Measurements from ENCODE around the gene COMMD4. TPM values are rescaled to one million over a fixed set of nuclear protein-coding genes. Genes with fewer than 3 reads are reported as not detected.
A peak's percentile ranks its signal among the peaks of the same experiment; 100 is the strongest.
"Not testable (repeated sequence)": the region's sequence is repeated elsewhere in the genome, so short reads cannot be mapped to it uniquely, and the experiment has no call there.

Gene COMMD4
- total RNA-seq, 1 donor from 2014 or later, result 36.4 TPM

DNA sequence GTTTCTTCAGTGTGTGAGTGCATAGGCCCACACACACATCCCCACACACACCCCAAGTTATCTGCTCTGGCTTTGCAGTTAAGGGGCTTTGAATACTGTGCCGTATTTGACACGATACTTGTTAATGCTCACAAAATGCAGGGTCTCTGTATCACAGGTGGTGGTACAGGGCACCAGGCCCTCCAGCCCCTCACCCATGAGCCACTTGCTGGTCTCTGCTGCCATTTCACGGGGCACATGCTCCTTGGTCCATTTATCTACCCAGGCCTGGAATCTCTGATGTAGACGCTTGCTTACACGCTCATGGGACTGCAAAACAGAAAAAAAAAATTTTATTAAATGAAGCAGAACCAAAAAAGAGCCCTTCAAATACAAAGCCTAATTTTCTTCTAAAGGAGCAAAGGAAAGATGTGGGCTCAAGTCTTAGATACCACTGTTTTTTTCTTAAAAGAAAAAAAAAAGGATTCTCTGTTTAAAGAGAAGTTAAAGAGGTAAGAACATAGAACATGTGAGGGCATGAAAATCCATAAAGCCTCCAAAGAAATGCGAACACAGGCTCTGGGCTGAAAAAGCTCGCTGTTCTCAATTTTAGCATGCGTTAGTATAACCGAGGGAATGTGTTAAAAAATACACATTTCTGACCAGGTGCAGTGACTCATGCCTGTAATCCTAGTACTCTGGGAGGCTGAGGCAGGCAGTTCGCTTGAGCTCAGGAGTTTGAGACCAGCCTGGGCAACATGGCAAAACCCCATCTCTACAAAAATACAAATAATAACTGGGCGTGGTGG is 36.2 kb downstream of the COMMD4 start:
- H3K27me3 Mint-ChIP-seq (ENCODE audit: insufficient read depth, low read depth), result peaks cover 2% of the 10 kb centered on the region
- peaks cover 9% of the 10 kb centered on the region for H3K4me1 ChIP-seq
- no peaks in the 10 kb centered on the region for H3K27me3 ChIP-seq
- H3K27ac Mint-ChIP-seq, result no peak overlapping the region
- H4K20me1 ChIP-seq (ENCODE audit: low read depth), result peaks cover 29% of the 10 kb centered on the region
- TF ChIP-seq, protein P1, sequence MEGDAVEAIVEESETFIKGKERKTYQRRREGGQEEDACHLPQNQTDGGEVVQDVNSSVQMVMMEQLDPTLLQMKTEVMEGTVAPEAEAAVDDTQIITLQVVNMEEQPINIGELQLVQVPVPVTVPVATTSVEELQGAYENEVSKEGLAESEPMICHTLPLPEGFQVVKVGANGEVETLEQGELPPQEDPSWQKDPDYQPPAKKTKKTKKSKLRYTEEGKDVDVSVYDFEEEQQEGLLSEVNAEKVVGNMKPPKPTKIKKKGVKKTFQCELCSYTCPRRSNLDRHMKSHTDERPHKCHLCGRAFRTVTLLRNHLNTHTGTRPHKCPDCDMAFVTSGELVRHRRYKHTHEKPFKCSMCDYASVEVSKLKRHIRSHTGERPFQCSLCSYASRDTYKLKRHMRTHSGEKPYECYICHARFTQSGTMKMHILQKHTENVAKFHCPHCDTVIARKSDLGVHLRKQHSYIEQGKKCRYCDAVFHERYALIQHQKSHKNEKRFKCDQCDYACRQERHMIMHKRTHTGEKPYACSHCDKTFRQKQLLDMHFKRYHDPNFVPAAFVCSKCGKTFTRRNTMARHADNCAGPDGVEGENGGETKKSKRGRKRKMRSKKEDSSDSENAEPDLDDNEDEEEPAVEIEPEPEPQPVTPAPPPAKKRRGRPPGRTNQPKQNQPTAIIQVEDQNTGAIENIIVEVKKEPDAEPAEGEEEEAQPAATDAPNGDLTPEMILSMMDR (IDR thresholded peaks at IDR 0.05), result no peak
- TF ChIP-seq EZH2phosphoT487 (IDR thresholded peaks at IDR 0.05), result no peak
- no peak for TF ChIP-seq EZH2 (IDR thresholded peaks at IDR 0.05)
- peaks cover 22% of the 10 kb centered on the region for H3K36me3 ChIP-seq
- H3K4me3 Mint-ChIP-seq, result no peak overlapping the region
- no peak overlapping the region for H3K4me2 ChIP-seq
- H3K9me3 ChIP-seq (ENCODE audit: low read depth), result no peaks in the 10 kb centered on the region
- H3K4me3 ChIP-seq, result no peak overlapping the region
- H3F3A ChIP-seq (ENCODE audit: low read depth), result peaks cover 38% of the 10 kb centered on the region
- peaks cover 15% of the 10 kb centered on the region for H3K4me1 Mint-ChIP-seq
- H3K9ac ChIP-seq, result no peak overlapping the region
- no peak overlapping the region for H3K27ac ChIP-seq
- H3K36me3 Mint-ChIP-seq, result peaks cover 25% of the 10 kb centered on the region
- peaks cover 24% of the 10 kb centered on the region for H3K79me2 ChIP-seq (ENCODE audit: low read depth)
- DNase-seq (ENCODE audit: low spot score), result no peak
- H2AFZ ChIP-seq (replicated peaks), result no peak overlapping the region
- no peaks in the 10 kb centered on the region for H3K9me3 Mint-ChIP-seq

DNA sequence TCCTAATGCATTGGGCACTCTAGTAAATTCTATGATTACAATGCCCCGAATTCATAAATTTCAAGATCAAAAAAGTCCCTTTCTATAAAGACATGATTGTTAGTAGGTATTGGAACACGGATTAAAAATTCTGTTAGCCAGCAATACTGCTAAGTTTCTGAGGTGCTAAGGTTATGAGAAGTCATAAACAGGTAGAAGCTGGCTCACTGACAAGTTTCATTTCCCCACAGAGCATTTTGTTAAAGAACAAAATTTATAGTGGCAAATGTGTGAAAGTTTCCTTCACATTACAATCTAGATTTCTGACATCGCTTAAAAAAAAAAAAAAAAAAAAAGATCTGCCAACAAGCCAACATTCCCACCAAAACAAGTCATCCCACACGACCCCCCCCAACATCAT is 44.9 kb downstream of the COMMD4 start:
- H3K4me2 ChIP-seq, result no peak overlapping the region
- no peaks in the 10 kb centered on the region for H3K27me3 ChIP-seq
- Mint-ChIP-seq H3K4me3 (no peak overlapping the region), H3K27me3 (ENCODE audit: insufficient read depth, low read depth) (peaks cover 2% of the 10 kb centered on the region), H3K36me3 (peaks cover 29% of the 10 kb centered on the region), H3K27ac (no peak overlapping the region), H3K9me3 (no peaks in the 10 kb centered on the region), H3K4me1 (no peaks in the 10 kb centered on the region)
- no peaks in the 10 kb centered on the region for H3K4me1 ChIP-seq
- H4K20me1 ChIP-seq (ENCODE audit: low read depth), result peaks cover 11% of the 10 kb centered on the region
- no peak overlapping the region for H3K27ac ChIP-seq
- H3K4me3 ChIP-seq, result no peak overlapping the region
- H2AFZ ChIP-seq (replicated peaks), result no peak overlapping the region
- peaks cover 5% of the 10 kb centered on the region for H3F3A ChIP-seq (ENCODE audit: low read depth)
- H3K79me2 ChIP-seq (ENCODE audit: low read depth), result peaks cover 5% of the 10 kb centered on the region
- no peak for DNase-seq (ENCODE audit: low spot score)
- H3K9me3 ChIP-seq (ENCODE audit: low read depth), result no peaks in the 10 kb centered on the region
- no peak overlapping the region for H3K9ac ChIP-seq
- peaks cover 29% of the 10 kb centered on the region for H3K36me3 ChIP-seq
- TF ChIP-seq EZH2phosphoT487 (IDR thresholded peaks at IDR 0.05), result no peak
- TF ChIP-seq, protein P1 (IDR thresholded peaks at IDR 0.05), result no peak
- no peak for TF ChIP-seq EZH2 (IDR thresholded peaks at IDR 0.05)

DNA sequence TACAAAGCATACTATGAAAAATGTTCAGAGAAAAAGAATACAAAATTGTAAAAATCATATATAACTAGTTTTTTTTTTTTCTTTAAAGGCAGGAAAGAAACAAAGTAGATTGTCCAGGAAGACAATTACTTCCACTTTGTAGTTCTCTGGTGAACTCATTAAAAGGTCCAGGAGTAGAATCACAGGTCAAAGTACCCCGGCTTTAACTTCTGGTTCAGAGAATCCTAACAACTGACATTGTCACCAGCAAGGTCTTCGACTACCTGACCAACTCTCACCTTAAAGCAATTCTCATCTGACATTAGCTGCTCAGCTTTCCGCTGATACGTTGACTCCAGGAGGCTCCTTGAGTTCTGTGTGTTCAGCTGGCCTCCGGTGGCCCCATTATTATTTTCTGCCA is 48.1 kb downstream of the COMMD4 start:
- peaks cover 30% of the 10 kb centered on the region for H3K36me3 Mint-ChIP-seq
- H3K27ac Mint-ChIP-seq; H3K27me3 Mint-ChIP-seq (ENCODE audit: insufficient read depth, low read depth): not testable (repeated sequence)

More for the DNA sequence above, 48.1 kb downstream of the COMMD4 start:
- DNase-seq (ENCODE audit: low spot score); H3K27me3 ChIP-seq; H3F3A ChIP-seq (ENCODE audit: low read depth); H3K9ac ChIP-seq; H3K4me1 Mint-ChIP-seq; H3K9me3 ChIP-seq (ENCODE audit: low read depth); H3K4me1 ChIP-seq; H3K4me3 Mint-ChIP-seq; H3K79me2 ChIP-seq (ENCODE audit: low read depth); H3K9me3 Mint-ChIP-seq; H3K27ac ChIP-seq; H3K4me3 ChIP-seq; H3K4me2 ChIP-seq; H2AFZ ChIP-seq (replicated peaks): not testable (repeated sequence)
- H4K20me1 ChIP-seq (ENCODE audit: low read depth), result peaks cover 17% of the 10 kb centered on the region
- peaks cover 22% of the 10 kb centered on the region for H3K36me3 ChIP-seq

MicroRNAs within 50 kb of the gene (microRNA counts, 767-probe panel; counts per million panel counts)
- 460 counts per million, percentile 90 among the panel's probes with 10 or more counts for microRNA hsa-miR-631

Small RNAs within 50 kb of the gene (microRNA-seq; reads per million reads assigned to microRNA genes)
- gene MIR631, result not detected

Small RNAs within 50 kb of the gene (small RNA-seq; reads per million reads assigned to genes)
- gene RN7SL327P, result not detected

Other genes starting within 250 kb of the COMMD4 start
- 1.2 and 7.1 TPM in 2 replicates for gene C15orf39, start 134.2 kb upstream of the COMMD4 start, total RNA-seq (ENCODE audit: low replicate concordance)
- gene GOLGA6C, start 77.7 kb upstream of the COMMD4 start, total RNA-seq (ENCODE audit: low replicate concordance), result not detected in 2 replicates
- gene GOLGA6D, start 53.2 kb upstream of the COMMD4 start, total RNA-seq (ENCODE audit: low replicate concordance), result not detected in 2 replicates
- 11.2 and 30.1 TPM in 2 replicates for gene NEIL1, start 11.0 kb downstream of the COMMD4 start, total RNA-seq (ENCODE audit: low replicate concordance)
- 76.8 and 164 TPM in 2 replicates for gene MAN2C1, start 32.5 kb downstream of the COMMD4 start, total RNA-seq (ENCODE audit: low replicate concordance)
- gene SIN3A, start 115.6 kb downstream of the COMMD4 start, total RNA-seq (ENCODE audit: low replicate concordance), result 69.0 and 86.1 TPM in 2 replicates
- gene PTPN9, start 243.3 kb downstream of the COMMD4 start, total RNA-seq (ENCODE audit: low replicate concordance), result 8.6 and 11.4 TPM in 2 replicates

All from neural progenitor cell (in vitro differentiated cells).